ENCODE results near the gene TNFRSF4. TPM values are rescaled to one million over a fixed set of nuclear protein-coding genes. Genes with fewer than 3 reads are reported as not detected.

TNFRSF4 gene
- polyA plus RNA-seq, 3 donors: 0.74 to 1.9 (median 0.93) TPM

- no peak for DNase-seq (ENCODE audit: low read depth in 3 of 3, low spot score in 2 of 3)
These were observed 32.0 kb upstream of the TNFRSF4 start for GRCh38 chr1:1245817-1246576.

- no peak for DNase-seq (ENCODE audit: low read depth in 3 of 3, low spot score in 2 of 3)
These were observed 31.3 kb upstream of the TNFRSF4 start for GRCh38 chr1:1245178-1245816.

- no peak for DNase-seq (ENCODE audit: low read depth in 3 of 3, low spot score in 2 of 3)
These were observed 30.3 kb upstream of the TNFRSF4 start for GRCh38 chr1:1244192-1244811.

- DNase-seq (ENCODE audit: low read depth in 3 of 3, low spot score in 2 of 3): no peak
These were observed 29.8 kb upstream of the TNFRSF4 start for GRCh38 chr1:1243807-1244191.

GRCh38 chr1:1243266-1243660 lies 29.3 kb upstream of the TNFRSF4 start:
- no peak for DNase-seq (ENCODE audit: low read depth in 3 of 3, low spot score in 2 of 3)

- no peak for DNase-seq (ENCODE audit: low read depth in 3 of 3, low spot score in 2 of 3)
These were observed 28.7 kb upstream of the TNFRSF4 start for GRCh38 chr1:1242461-1243265.

- no peak for DNase-seq (ENCODE audit: low read depth in 3 of 3, low spot score in 2 of 3)
These were observed 27.8 kb upstream of the TNFRSF4 start for GRCh38 chr1:1241588-1242219.

GRCh38 chr1:1240822-1241587 lies 27.1 kb upstream of the TNFRSF4 start:
- no peak for DNase-seq (ENCODE audit: low read depth in 3 of 3, low spot score in 2 of 3)

GRCh38 chr1:1240348-1240732 lies 26.4 kb upstream of the TNFRSF4 start:
- DNase-seq (ENCODE audit: low read depth in 3 of 3, low spot score in 2 of 3): no peak

- DNase-seq (ENCODE audit: low read depth in 3 of 3, low spot score in 2 of 3): no peak
These were observed 25.8 kb upstream of the TNFRSF4 start for GRCh38 chr1:1239614-1240347.

GRCh38 chr1:1239227-1239613 lies 25.3 kb upstream of the TNFRSF4 start:
- DNase-seq (ENCODE audit: low read depth in 3 of 3, low spot score in 2 of 3): no peak

- no peak for DNase-seq (ENCODE audit: low read depth in 3 of 3, low spot score in 2 of 3)
These were observed 24.8 kb upstream of the TNFRSF4 start for GRCh38 chr1:1238702-1239178.

- no peak for DNase-seq (ENCODE audit: low read depth in 3 of 3, low spot score in 2 of 3)
These were observed 24.1 kb upstream of the TNFRSF4 start for GRCh38 chr1:1237874-1238701.

GRCh38 chr1:1236945-1237873 lies 23.3 kb upstream of the TNFRSF4 start:
- DNase-seq (ENCODE audit: low read depth in 3 of 3, low spot score in 2 of 3): no peak

- DNase-seq (ENCODE audit: low read depth in 3 of 3, low spot score in 2 of 3): no peak
These were observed 22.3 kb upstream of the TNFRSF4 start for GRCh38 chr1:1236176-1236763.

GRCh38 chr1:1235016-1235744 lies 21.2 kb upstream of the TNFRSF4 start:
- no peak for DNase-seq (ENCODE audit: low read depth in 3 of 3, low spot score in 2 of 3)

All from right renal cortex interstitium (tissue), 3 donors.